HepG2 (cell line): ENCODE data around the gene ARHGEF11. TPM values are rescaled to one million over a fixed set of nuclear protein-coding genes. Genes with fewer than 3 reads are reported as not detected.
A peak's percentile ranks its signal among the peaks of the same experiment; 100 is the strongest.

Experiments
- MAX ChIP-seq: IDR thresholded peaks from 2 replicates; pipeline ENCODE4 v1.6.1; 2012; ENCODE audit warnings: inconsistent platforms
- MTA3 ChIP-seq: sonication (generic); formaldehyde crosslinking; IDR thresholded peaks from 2 replicates; pipeline ENCODE4 v1.4.0; 2020; ENCODE audit warnings: missing genetic modification reagents
- PATZ1 ChIP-seq: sonication (generic); formaldehyde crosslinking; IDR thresholded peaks from 2 replicates; pipeline ENCODE4 v1.4.0; 2020; ENCODE audit warnings: missing genetic modification reagents
- RAD21 ChIP-seq: fragments of 450-650 bp; formaldehyde crosslinking; IDR thresholded peaks from 2 replicates; pipeline ENCODE4 v1.5.0; 2020; ENCODE audit warnings: mild to moderate bottlenecking
- RARG ChIP-seq: sonication (generic); formaldehyde crosslinking; IDR thresholded peaks from 2 replicates; pipeline ENCODE4 v1.4.0; 2020; ENCODE audit warnings: low read depth, mild to moderate bottlenecking, missing genetic modification reagents
- RNF2 ChIP-seq: fragments of 450-650 bp; conservative IDR thresholded peaks from 2 replicates; pipeline ENCODE4 v1.6.1; 2016; ENCODE audit warnings: low read depth
- RXRA ChIP-seq: sonication (generic); formaldehyde crosslinking; IDR thresholded peaks from 2 replicates; pipeline ENCODE4 v1.5.1; 2020; ENCODE audit warnings: missing genetic modification reagents
- SAFB2 ChIP-seq: sonication (generic); formaldehyde crosslinking; IDR thresholded peaks from 2 replicates; pipeline ENCODE4 v1.5.1; 2020; ENCODE audit warnings: missing genetic modification reagents, low read depth, mild to moderate bottlenecking, borderline replicate concordance
- SALL1 ChIP-seq: sonication (generic); formaldehyde crosslinking; IDR thresholded peaks from 2 replicates; pipeline ENCODE4 v1.8.0; 2022; ENCODE audit warnings: mild to moderate bottlenecking, missing genetic modification reagents
- SPEN ChIP-seq: sonication (generic); formaldehyde crosslinking; IDR thresholded peaks from 2 replicates; pipeline ENCODE4 v1.5.1; 2020; ENCODE audit warnings: low read depth, mild to moderate bottlenecking, missing genetic modification reagents
- TFDP1 ChIP-seq: IDR thresholded peaks from 2 replicates; pipeline ENCODE4 v1.6.1; 2016; ENCODE audit warnings: missing compliant biosample characterization, missing genetic modification reagents, borderline replicate concordance
- ZNF142 ChIP-seq: sonication (generic); formaldehyde crosslinking; IDR thresholded peaks from 2 replicates; pipeline ENCODE4 v1.4.0; 2020; ENCODE audit warnings: missing genetic modification reagents
- ZNF205 ChIP-seq: IDR thresholded peaks from 2 replicates; pipeline ENCODE4 v1.6.1; 2018; ENCODE audit warnings: missing biosample characterization, missing genetic modification reagents
- ZNF280B ChIP-seq: sonication (generic); formaldehyde crosslinking; IDR thresholded peaks from 2 replicates; pipeline ENCODE4 v1.5.0; 2020; ENCODE audit warnings: missing genetic modification reagents, mild to moderate bottlenecking, borderline replicate concordance
- ZNF580 ChIP-seq: IDR thresholded peaks from 2 replicates; pipeline ENCODE4 v1.6.1; 2016; ENCODE audit warnings: low read depth, borderline replicate concordance
- ZNF766 ChIP-seq: sonication (generic); formaldehyde crosslinking; IDR thresholded peaks from 2 replicates; pipeline ENCODE4 v1.5.0; 2020; ENCODE audit warnings: missing genetic modification reagents, borderline replicate concordance
- ZSCAN22 ChIP-seq: sonication (generic); formaldehyde crosslinking; IDR thresholded peaks from 2 replicates; pipeline ENCODE4 v1.4.0; 2020; ENCODE audit warnings: mild to moderate bottlenecking, missing genetic modification reagents
- polyA plus RNA-seq, 8 experiments: library from polyadenylated mRNA; depleted of rRNA in 3 of 8; stranded (reverse) in 7 of 8; unstranded in 1 of 8; fragments of >200 nt; fragmentation: Illumina TruSeq in 4 of 8; extraction: Trizol in 4 of 8; gene quantifications; 2 replicates each; pipeline versions ENCODE4 v1.2.1 to v1.2.3, GENCODE V29; 2011 to 2016; ENCODE audit warnings: low read depth in 4 of 8, missing spikeins in 1 of 8, mixed read lengths in 1 of 8; ENCODE audit not compliant: insufficient read depth in 1 of 8
- total RNA-seq, 5 experiments: library from RNA; depleted of rRNA; stranded (reverse); fragments of >200 nt; fragmentation: Illumina TruSeq; extraction: Trizol; gene quantifications; 2 replicates each; pipeline ENCODE4 v1.2.3, GENCODE V29; 2016; ENCODE audit warnings: low read depth in 1 of 5

The ARHGEF11 gene
- total and polyA plus RNA-seq, 2 of the 13 experiments (the other 11 are each of a cell fraction or from before 2014, with no cell fraction given): 16.5 to 21.2 TPM

- TF ChIP-seq RNF2 (0 out of 2 replicates have a peak, but pooled peaks have one; percentile 38), ZNF280B (CRISPR knock-in tag) (peak; percentile 25; the same call in 1 of the 2 replicates), ZNF766 (CRISPR knock-in tag) (no peak), ZSCAN22 (CRISPR knock-in tag) (no peak), SAFB2 (CRISPR knock-in tag) (no peak), SPEN (CRISPR knock-in tag) (0 out of 2 replicates have a peak, but pooled peaks have one; percentile 26), ZNF142 (peak; percentile 99), MAX (peak; percentile 62; the same call in 1 of the 2 replicates), ZNF580 (CRISPR knock-in tag) (peak; percentile 60; the same call in 1 of the 2 replicates), ZNF205 (CRISPR knock-in tag) (0 out of 2 replicates have a peak, but pooled peaks have one; percentile 27), SALL1 (CRISPR knock-in tag) (peak; percentile 44; the same call in 1 of the 2 replicates), RAD21 (CRISPR knock-in tag) (peak; percentile 91), TFDP1 (CRISPR knock-in tag) (peak; percentile 34; the same call in 1 of the 2 replicates), PATZ1 (CRISPR knock-in tag) (peak; percentile 69), RXRA (CRISPR knock-in tag) (peak; percentile 38; the same call in 1 of the 2 replicates), MTA3 (CRISPR knock-in tag) (no peak), RARG (no peak)
These were observed 125.1 kb downstream of the ARHGEF11 start, which contains the start of gene LRRC71 (continued) for GRCh38 chr1:156920233-156921052.
